Measurements from ENCODE around the gene TNS1. TPM values are rescaled to one million over a fixed set of nuclear protein-coding genes. Genes with fewer than 3 reads are reported as not detected.
"Not testable (repeated sequence)": the region's sequence is repeated elsewhere in the genome, so short reads cannot be mapped to it uniquely, and the experiment has no call there.

TNS1 gene
- polyA plus RNA-seq, 1 of the 3 experiments (the other 2 are of a cell fraction): 12.1 TPM

DNA sequence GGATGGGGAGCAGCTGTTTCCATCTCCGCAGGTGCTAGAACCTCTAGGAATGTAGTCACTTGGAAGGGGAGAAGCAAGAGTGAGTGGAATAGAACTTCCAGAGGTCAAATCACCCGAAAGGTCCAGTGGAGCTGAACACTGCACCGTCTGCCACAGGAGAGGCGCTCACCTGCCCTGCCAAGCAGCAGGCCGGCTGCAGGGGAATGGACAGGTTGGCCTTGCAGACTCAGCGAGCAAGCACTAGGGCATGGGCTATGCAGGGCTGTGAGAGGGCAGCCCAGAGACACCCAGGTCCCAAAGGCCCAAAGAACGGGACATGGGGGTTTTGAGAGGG, 214.2 kb downstream of the TNS1 start:
- no peak overlapping the region for H3K27ac ChIP-seq (ENCODE audit: low read depth in 2 of 2, low read length in 1 of 2)
- peaks cover 0 to 9% of the 10 kb centered on the region in 2 experiments; a peak in 1 of 4 replicates for H3K4me1 ChIP-seq (ENCODE audit: control insufficient read depth in 1 of 2, insufficient read depth in 2 of 2, low read depth in 1 of 2, low read length in 1 of 2)
- H3K9ac ChIP-seq: no peak overlapping the region
- H3K9me2 ChIP-seq: no peaks in the 10 kb centered on the region
- peaks cover 0 to 8% of the 10 kb centered on the region in 2 experiments for H3K36me3 ChIP-seq (replicated peaks in 1 of 2; ENCODE audit: control insufficient read depth in 1 of 2, insufficient read depth in 2 of 2, low read length in 1 of 2)
- DNase-seq: no peak
- POLR2A ChIA-PET: no interaction called here
- CTCF ChIA-PET: interaction anchor here (0.6 to 18.5 kb wide), 63 partner anchors 12 to 529 kb away, joined by 3 to 666 read pairs (median 6); partner anchors contain the start of genes RUFY4 and TNS1
- no peak overlapping the region for H3K4me3 ChIP-seq (ENCODE audit: low read depth in 2 of 2, low read length in 1 of 2)
- H3F3A ChIP-seq (replicated peaks; ENCODE audit: insufficient read depth): peaks cover 32% of the 10 kb centered on the region
- no peaks in the 10 kb centered on the region for H3K27me3 ChIP-seq (ENCODE audit: insufficient read depth)
- WGBS (ENCODE audit: low lambda C conversion rate): 83% methylated on average over 6 of the region's 7 CpGs
- no peaks in the 10 kb centered on the region; the same call in 1 of the 2 replicates for H4K20me1 ChIP-seq (ENCODE audit: insufficient read depth)
- H3K4me2 ChIP-seq: no peak overlapping the region
- H2AFZ ChIP-seq (ENCODE audit: low read depth): no peak overlapping the region
- TF ChIP-seq, protein P1, sequence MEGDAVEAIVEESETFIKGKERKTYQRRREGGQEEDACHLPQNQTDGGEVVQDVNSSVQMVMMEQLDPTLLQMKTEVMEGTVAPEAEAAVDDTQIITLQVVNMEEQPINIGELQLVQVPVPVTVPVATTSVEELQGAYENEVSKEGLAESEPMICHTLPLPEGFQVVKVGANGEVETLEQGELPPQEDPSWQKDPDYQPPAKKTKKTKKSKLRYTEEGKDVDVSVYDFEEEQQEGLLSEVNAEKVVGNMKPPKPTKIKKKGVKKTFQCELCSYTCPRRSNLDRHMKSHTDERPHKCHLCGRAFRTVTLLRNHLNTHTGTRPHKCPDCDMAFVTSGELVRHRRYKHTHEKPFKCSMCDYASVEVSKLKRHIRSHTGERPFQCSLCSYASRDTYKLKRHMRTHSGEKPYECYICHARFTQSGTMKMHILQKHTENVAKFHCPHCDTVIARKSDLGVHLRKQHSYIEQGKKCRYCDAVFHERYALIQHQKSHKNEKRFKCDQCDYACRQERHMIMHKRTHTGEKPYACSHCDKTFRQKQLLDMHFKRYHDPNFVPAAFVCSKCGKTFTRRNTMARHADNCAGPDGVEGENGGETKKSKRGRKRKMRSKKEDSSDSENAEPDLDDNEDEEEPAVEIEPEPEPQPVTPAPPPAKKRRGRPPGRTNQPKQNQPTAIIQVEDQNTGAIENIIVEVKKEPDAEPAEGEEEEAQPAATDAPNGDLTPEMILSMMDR (IDR thresholded peaks at IDR 0.05): no peak
- no peaks in the 10 kb centered on the region for H3K79me2 ChIP-seq (ENCODE audit: insufficient read depth)
- no peaks in the 10 kb centered on the region for H3K9me3 ChIP-seq

DNA sequence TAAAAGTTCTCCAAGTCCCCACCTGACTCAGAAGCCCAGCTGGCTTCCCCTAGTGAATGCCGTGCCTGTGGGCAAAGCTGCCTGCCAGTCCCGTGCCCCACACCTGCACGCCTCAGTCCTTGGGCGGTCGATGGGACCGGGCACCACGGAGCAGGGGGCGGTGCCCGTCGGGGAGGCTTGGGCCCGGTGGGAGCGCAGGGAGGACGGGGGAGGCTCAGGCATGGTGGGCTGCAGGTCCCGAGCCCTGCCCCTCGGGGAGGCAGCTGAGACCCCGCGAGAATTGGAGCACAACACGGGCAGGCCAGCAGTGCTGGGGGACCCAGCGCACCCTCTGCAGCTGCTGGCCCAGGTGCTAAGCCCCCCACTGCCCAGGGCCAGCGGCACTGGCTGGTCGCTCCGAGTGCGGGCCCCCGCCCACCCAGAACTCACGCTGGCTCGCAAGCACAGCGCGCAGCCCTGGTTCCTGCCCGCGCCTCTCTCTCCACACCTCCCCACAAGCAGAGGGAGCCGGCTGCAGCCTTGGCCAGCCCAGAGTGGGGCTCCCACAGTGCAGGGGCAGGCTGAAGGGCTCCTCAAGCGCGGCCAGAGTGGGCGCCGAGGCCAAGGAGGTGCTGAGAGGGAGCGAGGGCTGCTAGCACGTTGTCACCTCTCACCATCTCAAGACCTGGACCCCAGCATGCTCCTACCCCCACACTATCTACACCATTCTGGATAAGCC, 215.5 kb downstream of the TNS1 start:
- WGBS (ENCODE audit: low lambda C conversion rate): 98% methylated on average over 27 of the region's 37 CpGs
- Histone ChIP-seq H3K9me2 (no peaks in the 10 kb centered on the region), H3K9me3 (no peaks in the 10 kb centered on the region), H3K27ac (ENCODE audit: low read depth in 2 of 2, low read length in 1 of 2) (no peak overlapping the region), H2AFZ (ENCODE audit: low read depth) (no peak overlapping the region), H3K4me1 (ENCODE audit: control insufficient read depth in 1 of 2, insufficient read depth in 2 of 2, low read depth in 1 of 2, low read length in 1 of 2) (peaks cover 0 to 9% of the 10 kb centered on the region in 2 experiments; a peak in 1 of 4 replicates), H3K27me3 (ENCODE audit: insufficient read depth) (no peaks in the 10 kb centered on the region), H3F3A (replicated peaks; ENCODE audit: insufficient read depth) (peaks cover 34% of the 10 kb centered on the region), H3K4me2 (no peak overlapping the region), H3K9ac (no peak overlapping the region), H3K79me2 (ENCODE audit: insufficient read depth) (no peaks in the 10 kb centered on the region), H3K36me3 (replicated peaks in 1 of 2; ENCODE audit: control insufficient read depth in 1 of 2, insufficient read depth in 2 of 2, low read length in 1 of 2) (peaks cover 0 to 13% of the 10 kb centered on the region in 2 experiments), H3K4me3 (ENCODE audit: low read depth in 2 of 2, low read length in 1 of 2) (no peak overlapping the region), H4K20me1 (ENCODE audit: insufficient read depth) (no peaks in the 10 kb centered on the region; the same call in 1 of the 2 replicates)
- POLR2A ChIA-PET: interaction anchor here (2.3 kb wide), 1 partner anchor 100 kb away, joined by 8 read pairs; no protein-coding TSS in a partner anchor
- DNase-seq: no peak
- CTCF ChIA-PET: interaction anchor here (0.9 to 18.5 kb wide), 22 partner anchors 10 to 281 kb away, joined by 3 to 666 read pairs (median 12); partner anchors contain the start of genes RUFY4 and TNS1
- TF ChIP-seq FOSL2 (IDR thresholded peaks at IDR 0.05; ENCODE audit: borderline replicate concordance, low read depth): no peak
- TF ChIP-seq CHD2 (IDR thresholded peaks at IDR 0.05; ENCODE audit: low read length, partially characterized antibody): no peak
- no peak for TF ChIP-seq EZH2phosphoT487 (IDR thresholded peaks at IDR 0.05; ENCODE audit: borderline replicate concordance, low read depth)
- no peak for TF ChIP-seq GABPA (IDR thresholded peaks at IDR 0.05; ENCODE audit: low read depth)
- no peak for TF ChIP-seq NFIC (IDR thresholded peaks at IDR 0.05; ENCODE audit: borderline replicate concordance)
- TF ChIP-seq RXRA (IDR thresholded peaks at IDR 0.05; ENCODE audit: borderline replicate concordance, low read depth): no peak
- TF ChIP-seq SIN3A (IDR thresholded peaks at IDR 0.05; ENCODE audit: borderline replicate concordance, low read depth, low read length): no peak
- no peak for TF ChIP-seq ELF1 (IDR thresholded peaks at IDR 0.05)
- TF ChIP-seq MEF2A (IDR thresholded peaks at IDR 0.05; ENCODE audit: borderline replicate concordance, low read depth): no peak
- no peak for TF ChIP-seq TEAD4 (IDR thresholded peaks at IDR 0.05; ENCODE audit: borderline replicate concordance, insufficient read depth)

DNA sequence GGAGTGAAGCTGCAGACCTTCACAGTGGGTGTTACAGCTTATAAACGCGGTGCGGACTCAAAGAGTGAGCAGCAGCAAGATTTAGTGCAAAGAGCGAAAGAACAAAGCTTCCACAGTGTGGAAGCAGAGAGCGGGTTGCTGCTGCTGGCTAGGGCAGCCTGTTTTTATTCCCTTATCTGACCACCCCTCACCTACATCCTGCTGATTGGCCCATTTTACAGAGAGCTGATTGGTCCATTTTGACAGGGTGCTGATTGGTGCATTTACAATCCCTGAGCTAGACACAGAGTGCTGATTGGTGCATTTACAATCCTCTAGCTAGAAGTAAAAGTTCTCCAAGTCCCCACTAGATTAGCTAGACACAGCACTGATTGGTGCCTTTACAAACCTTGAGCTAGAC, 216.2 kb downstream of the TNS1 start:
- not testable (repeated sequence) for H3K9me2 ChIP-seq; H3K4me1 ChIP-seq (ENCODE audit: control insufficient read depth in 1 of 2, insufficient read depth in 2 of 2, low read depth in 1 of 2, low read length in 1 of 2); H3K79me2 ChIP-seq (ENCODE audit: insufficient read depth); H3K27me3 ChIP-seq (ENCODE audit: insufficient read depth); H4K20me1 ChIP-seq (ENCODE audit: insufficient read depth); H3K27ac ChIP-seq (ENCODE audit: low read depth in 2 of 2, low read length in 1 of 2); DNase-seq; H3K9ac ChIP-seq; H3K9me3 ChIP-seq; H3K4me2 ChIP-seq; H2AFZ ChIP-seq (ENCODE audit: low read depth); H3K4me3 ChIP-seq (ENCODE audit: low read depth in 2 of 2, low read length in 1 of 2)
- ChIA-PET CTCF (interaction anchor here (0.9 to 18.5 kb wide), 37 partner anchors 7 to 293 kb away, joined by 3 to 666 read pairs (median 7); partner anchors contain the start of genes RUFY4 and TNS1), POLR2A (interaction anchor here (0.6 to 2.3 kb wide), 3 partner anchors 91 to 203 kb away, joined by 3 to 8 read pairs (median 6); no protein-coding TSS in a partner anchor)
- WGBS (ENCODE audit: low lambda C conversion rate): 99% methylated on average over 5 of the region's 5 CpGs
- H3F3A ChIP-seq (replicated peaks; ENCODE audit: insufficient read depth): peaks cover 29% of the 10 kb centered on the region
- H3K36me3 ChIP-seq (replicated peaks in 1 of 2; ENCODE audit: control insufficient read depth in 1 of 2, insufficient read depth in 2 of 2, low read length in 1 of 2): peaks cover 0 to 14% of the 10 kb centered on the region in 2 experiments
